ENCODE results near the gene ARID5B. TPM values are rescaled to one million over a fixed set of nuclear protein-coding genes. Genes with fewer than 3 reads are reported as not detected.

Gene ARID5B, protein sequence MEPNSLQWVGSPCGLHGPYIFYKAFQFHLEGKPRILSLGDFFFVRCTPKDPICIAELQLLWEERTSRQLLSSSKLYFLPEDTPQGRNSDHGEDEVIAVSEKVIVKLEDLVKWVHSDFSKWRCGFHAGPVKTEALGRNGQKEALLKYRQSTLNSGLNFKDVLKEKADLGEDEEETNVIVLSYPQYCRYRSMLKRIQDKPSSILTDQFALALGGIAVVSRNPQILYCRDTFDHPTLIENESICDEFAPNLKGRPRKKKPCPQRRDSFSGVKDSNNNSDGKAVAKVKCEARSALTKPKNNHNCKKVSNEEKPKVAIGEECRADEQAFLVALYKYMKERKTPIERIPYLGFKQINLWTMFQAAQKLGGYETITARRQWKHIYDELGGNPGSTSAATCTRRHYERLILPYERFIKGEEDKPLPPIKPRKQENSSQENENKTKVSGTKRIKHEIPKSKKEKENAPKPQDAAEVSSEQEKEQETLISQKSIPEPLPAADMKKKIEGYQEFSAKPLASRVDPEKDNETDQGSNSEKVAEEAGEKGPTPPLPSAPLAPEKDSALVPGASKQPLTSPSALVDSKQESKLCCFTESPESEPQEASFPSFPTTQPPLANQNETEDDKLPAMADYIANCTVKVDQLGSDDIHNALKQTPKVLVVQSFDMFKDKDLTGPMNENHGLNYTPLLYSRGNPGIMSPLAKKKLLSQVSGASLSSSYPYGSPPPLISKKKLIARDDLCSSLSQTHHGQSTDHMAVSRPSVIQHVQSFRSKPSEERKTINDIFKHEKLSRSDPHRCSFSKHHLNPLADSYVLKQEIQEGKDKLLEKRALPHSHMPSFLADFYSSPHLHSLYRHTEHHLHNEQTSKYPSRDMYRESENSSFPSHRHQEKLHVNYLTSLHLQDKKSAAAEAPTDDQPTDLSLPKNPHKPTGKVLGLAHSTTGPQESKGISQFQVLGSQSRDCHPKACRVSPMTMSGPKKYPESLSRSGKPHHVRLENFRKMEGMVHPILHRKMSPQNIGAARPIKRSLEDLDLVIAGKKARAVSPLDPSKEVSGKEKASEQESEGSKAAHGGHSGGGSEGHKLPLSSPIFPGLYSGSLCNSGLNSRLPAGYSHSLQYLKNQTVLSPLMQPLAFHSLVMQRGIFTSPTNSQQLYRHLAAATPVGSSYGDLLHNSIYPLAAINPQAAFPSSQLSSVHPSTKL
- total RNA-seq (18.6 TPM), polyA plus RNA-seq (11.3 TPM)
- long read RNA-seq, donor 1, result 0 reads
- long read RNA-seq, donor 2, result 0 reads
- long read RNA-seq, donor 3, result 0 reads
- long read RNA-seq, donor 4, partial matches to known transcripts, result 0 of 2 reads
- long read RNA-seq, donor 4, other reads (novel, unspliced or antisense), result 0 of 2 reads
- long read RNA-seq, donor 5, partial matches to known transcripts, result 5 of 5 reads
- long read RNA-seq, donor 5, other reads (novel, unspliced or antisense), result 0 of 5 reads
- long read RNA-seq, donor 6, full-length matches to known transcripts, result 4 of 10 reads
- long read RNA-seq, donor 6, partial matches to known transcripts, result 6 of 10 reads
- long read RNA-seq, donor 6, other reads (novel, unspliced or antisense), result 0 of 10 reads
- long read RNA-seq, donor 7, full-length matches to known transcripts, result 1 of 7 reads
- long read RNA-seq, donor 7, partial matches to known transcripts, result 6 of 7 reads
- long read RNA-seq, donor 7, other reads (novel, unspliced or antisense), result 0 of 7 reads
- long read RNA-seq, donor 8, result 0 reads
- long read RNA-seq, donor 9, result 0 reads
- long read RNA-seq, donor 10, result 0 reads

DNA sequence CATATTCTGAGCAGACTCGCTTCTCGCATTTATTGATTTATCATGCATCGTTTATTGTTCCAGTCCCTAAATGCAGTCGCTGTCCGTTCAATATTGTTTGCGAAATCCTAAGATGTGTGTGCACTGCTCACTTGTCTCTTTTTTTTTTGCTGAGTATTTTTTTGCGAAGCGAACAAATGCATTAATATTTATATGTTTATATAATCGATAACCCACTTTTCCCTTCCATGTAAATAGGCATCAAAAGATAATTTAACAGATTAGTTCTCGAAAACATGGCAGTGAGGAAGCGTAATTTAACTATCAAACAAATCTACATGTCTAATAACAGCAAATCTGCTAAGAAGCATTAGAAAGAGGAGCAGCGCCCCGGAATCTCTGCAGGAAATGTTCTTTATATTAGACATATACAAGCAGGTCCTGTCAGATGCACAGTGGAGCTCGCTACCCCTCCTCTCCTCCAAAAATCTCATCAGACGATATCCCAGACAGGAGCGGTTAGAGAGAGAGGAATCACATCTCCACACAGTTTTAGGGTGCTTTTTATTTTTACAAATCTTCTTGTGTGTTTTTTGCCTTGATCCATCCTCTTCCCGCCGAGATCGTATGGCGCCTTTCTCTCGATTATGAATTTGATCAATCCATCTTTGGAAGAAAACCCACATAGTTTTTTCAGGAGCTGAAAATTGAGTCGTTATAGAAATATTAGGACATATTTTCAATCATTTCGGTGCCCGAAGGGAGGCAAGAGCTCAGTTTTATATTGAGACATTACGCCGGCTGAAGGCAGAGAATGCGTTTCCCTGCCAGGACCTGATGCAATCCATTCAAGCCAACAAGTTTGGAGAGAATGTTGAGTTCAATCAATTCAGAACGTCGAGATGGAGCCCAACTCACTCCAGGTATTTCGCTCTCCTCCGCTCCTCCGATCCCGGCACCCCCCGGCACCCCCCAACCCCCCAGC is at the start of gene ARID5B:
Gene ARID5B (plus strand): TSS at position 871 of the 964 bp plus-strand sequence. CDS start 11 bp downstream, at position 882.
- H3K36me3 ChIP-seq (ENCODE audit: control insufficient read depth in 2 of 2, insufficient read depth in 2 of 2, low read length in 1 of 2), result peaks cover 0 to 1% of the 10 kb centered on the region in 2 donors
- peaks cover 5 to 26% of the 10 kb centered on the region in 2 donors for H3K4me1 ChIP-seq (ENCODE audit: control insufficient read depth in 2 of 2, insufficient read depth in 2 of 2, low read length in 2 of 2)
- peak within 1 kb of the TSS; percentile 75 to 91 for H3K4me3 ChIP-seq (ENCODE audit: low read length in 2 of 2)
- no peaks in the 10 kb centered on the region for H3K27me3 ChIP-seq (ENCODE audit: control insufficient read depth in 2 of 2, insufficient read depth in 1 of 2, low read length in 1 of 2)
- H3K27ac ChIP-seq (ENCODE audit: low read depth in 1 of 2, low read length in 1 of 2), result peak within 1 kb of the TSS; percentile 97 to 99
- under 1% methylated on average over 34 of the region's 34 CpGs for WGBS
- H3K9me3 ChIP-seq (ENCODE audit: control insufficient read depth in 2 of 2, insufficient read depth in 1 of 2, low read length in 1 of 2), result no peaks in the 10 kb centered on the region
- DNase-seq (ENCODE audit: low read depth in 6 of 9, low spot score in 9 of 9), result peak; percentile 59 to 90 (median 69)

DNA sequence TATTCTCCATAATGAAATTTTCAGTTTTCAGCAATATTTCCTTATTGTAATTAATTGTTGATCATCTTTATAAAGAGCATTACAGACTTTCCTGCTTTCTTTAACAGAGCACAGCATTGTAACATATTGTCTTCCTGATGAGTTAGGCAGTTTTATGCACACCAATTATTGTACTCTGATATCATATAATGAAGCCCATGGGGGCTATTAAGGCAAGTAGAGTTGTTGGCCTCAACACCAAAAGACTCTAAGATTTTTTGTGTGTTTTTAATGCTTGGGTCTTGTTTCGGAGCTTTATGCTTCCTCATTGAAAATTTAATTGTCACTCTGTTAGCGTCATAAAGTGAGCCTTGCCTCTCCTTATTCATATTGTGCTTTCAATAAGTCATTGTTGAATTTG is 49.2 kb upstream of the ARID5B start:
- no peaks in the 10 kb centered on the region for H3K36me3 ChIP-seq (ENCODE audit: control insufficient read depth in 2 of 2, insufficient read depth in 2 of 2, low read length in 1 of 2)
- no peak for DNase-seq (ENCODE audit: low read depth in 6 of 9, low spot score in 9 of 9)
- H3K4me1 ChIP-seq (ENCODE audit: control insufficient read depth in 2 of 2, insufficient read depth in 2 of 2, low read length in 2 of 2), result no peaks in the 10 kb centered on the region
- no peak overlapping the region for H3K4me3 ChIP-seq (ENCODE audit: low read length in 2 of 2)
- WGBS, result 96% methylated on average over 2 of the region's 2 CpGs
- no peaks in the 10 kb centered on the region for H3K9me3 ChIP-seq (ENCODE audit: control insufficient read depth in 2 of 2, insufficient read depth in 1 of 2, low read length in 1 of 2)
- no peak overlapping the region for H3K27ac ChIP-seq (ENCODE audit: low read depth in 1 of 2, low read length in 1 of 2)
- H3K27me3 ChIP-seq (ENCODE audit: control insufficient read depth in 2 of 2, insufficient read depth in 1 of 2, low read length in 1 of 2), result no peaks in the 10 kb centered on the region

DNA sequence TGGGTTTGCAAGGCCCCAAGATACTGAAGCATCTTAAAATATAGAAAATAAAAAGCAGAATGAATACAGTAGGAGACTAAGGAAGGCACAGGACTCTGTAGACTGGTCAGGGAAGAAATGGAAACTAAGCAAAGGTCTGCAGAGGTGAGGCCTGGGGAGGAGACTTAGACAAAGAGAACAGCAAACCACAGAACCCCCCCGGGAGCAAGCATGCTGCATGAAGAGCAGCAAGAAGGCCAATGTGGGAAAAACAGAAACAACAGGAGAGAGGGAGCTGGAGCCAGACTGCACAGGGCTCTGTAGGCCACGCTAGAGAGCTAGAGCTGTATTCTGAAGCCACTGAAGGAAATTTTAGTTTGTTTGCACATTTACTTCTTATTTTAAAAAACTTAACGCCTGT is 45.7 kb upstream of the ARID5B start:
- H3K4me1 ChIP-seq (ENCODE audit: control insufficient read depth in 2 of 2, insufficient read depth in 2 of 2, low read length in 2 of 2), result no peaks in the 10 kb centered on the region
- 95% methylated on average over 3 of the region's 3 CpGs for WGBS

DNA sequence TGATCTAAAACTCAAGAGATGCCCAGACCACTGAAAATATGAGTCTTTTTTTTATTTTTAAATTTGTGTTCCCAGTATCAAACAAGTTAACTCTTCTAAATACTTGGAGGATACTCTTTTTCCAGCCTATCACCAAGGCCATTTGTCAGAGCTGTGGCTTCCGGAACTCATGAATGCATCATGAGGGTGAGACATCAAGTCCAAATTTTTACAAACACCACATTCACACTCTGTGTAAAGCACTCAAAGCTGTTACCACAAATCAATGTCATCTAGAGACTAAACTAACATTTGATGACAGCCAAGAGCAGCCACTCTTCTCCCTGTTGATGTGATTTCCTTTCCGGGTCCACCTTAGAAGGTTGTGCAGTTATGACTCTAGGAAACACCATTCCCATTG is 43.8 kb upstream of the ARID5B start:
- no peak for DNase-seq (ENCODE audit: low read depth in 6 of 9, low spot score in 9 of 9)
- Histone ChIP-seq H3K4me3 (ENCODE audit: low read length in 2 of 2) (no peak overlapping the region), H3K36me3 (ENCODE audit: control insufficient read depth in 2 of 2, insufficient read depth in 2 of 2, low read length in 1 of 2) (no peaks in the 10 kb centered on the region), H3K27me3 (ENCODE audit: control insufficient read depth in 2 of 2, insufficient read depth in 1 of 2, low read length in 1 of 2) (no peaks in the 10 kb centered on the region), H3K9me3 (ENCODE audit: control insufficient read depth in 2 of 2, insufficient read depth in 1 of 2, low read length in 1 of 2) (no peaks in the 10 kb centered on the region), H3K27ac (ENCODE audit: low read depth in 1 of 2, low read length in 1 of 2) (no peak overlapping the region), H3K4me1 (ENCODE audit: control insufficient read depth in 2 of 2, insufficient read depth in 2 of 2, low read length in 2 of 2) (no peaks in the 10 kb centered on the region)
- 98% methylated on average over 2 of the region's 2 CpGs for WGBS

More for the DNA sequence above, 45.7 kb upstream of the ARID5B start:
- no peak overlapping the region for H3K27ac ChIP-seq (ENCODE audit: low read depth in 1 of 2, low read length in 1 of 2)
- no peaks in the 10 kb centered on the region for H3K27me3 ChIP-seq (ENCODE audit: control insufficient read depth in 2 of 2, insufficient read depth in 1 of 2, low read length in 1 of 2)
- no peaks in the 10 kb centered on the region for H3K9me3 ChIP-seq (ENCODE audit: control insufficient read depth in 2 of 2, insufficient read depth in 1 of 2, low read length in 1 of 2)
- no peak for DNase-seq (ENCODE audit: low read depth in 6 of 9, low spot score in 9 of 9)
- no peak overlapping the region for H3K4me3 ChIP-seq (ENCODE audit: low read length in 2 of 2)
- H3K36me3 ChIP-seq (ENCODE audit: control insufficient read depth in 2 of 2, insufficient read depth in 2 of 2, low read length in 1 of 2), result no peaks in the 10 kb centered on the region

DNA sequence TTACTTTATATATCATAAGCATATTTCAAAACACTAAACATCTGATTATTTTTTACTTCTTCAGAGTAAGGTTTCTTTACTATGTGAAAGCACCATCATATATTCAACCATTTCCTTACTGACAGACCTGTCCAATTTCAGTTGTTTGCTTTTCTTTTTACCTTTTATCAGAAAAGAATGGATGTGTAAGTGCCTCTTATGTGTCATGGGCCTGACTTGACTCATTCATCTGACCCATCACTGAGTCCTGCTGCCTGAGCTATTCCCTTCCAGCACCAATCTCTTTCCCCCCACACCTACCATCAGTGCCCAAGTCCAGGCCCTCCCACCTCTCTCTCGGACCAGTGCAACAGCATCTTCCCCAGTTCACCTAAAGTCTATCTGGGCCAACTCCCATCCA is 41.7 kb upstream of the ARID5B start:
- WGBS, result 98% methylated on average over 1 of the region's 1 CpG
- no peaks in the 10 kb centered on the region for H3K4me1 ChIP-seq (ENCODE audit: control insufficient read depth in 2 of 2, insufficient read depth in 2 of 2, low read length in 2 of 2)
- DNase-seq (ENCODE audit: low read depth in 6 of 9, low spot score in 9 of 9), result no peak
- no peaks in the 10 kb centered on the region for H3K36me3 ChIP-seq (ENCODE audit: control insufficient read depth in 2 of 2, insufficient read depth in 2 of 2, low read length in 1 of 2)
- no peak overlapping the region for H3K27ac ChIP-seq (ENCODE audit: low read depth in 1 of 2, low read length in 1 of 2)
- no peaks in the 10 kb centered on the region for H3K9me3 ChIP-seq (ENCODE audit: control insufficient read depth in 2 of 2, insufficient read depth in 1 of 2, low read length in 1 of 2)
- H3K27me3 ChIP-seq (ENCODE audit: control insufficient read depth in 2 of 2, insufficient read depth in 1 of 2, low read length in 1 of 2), result no peaks in the 10 kb centered on the region
- H3K4me3 ChIP-seq (ENCODE audit: low read length in 2 of 2), result no peak overlapping the region

DNA sequence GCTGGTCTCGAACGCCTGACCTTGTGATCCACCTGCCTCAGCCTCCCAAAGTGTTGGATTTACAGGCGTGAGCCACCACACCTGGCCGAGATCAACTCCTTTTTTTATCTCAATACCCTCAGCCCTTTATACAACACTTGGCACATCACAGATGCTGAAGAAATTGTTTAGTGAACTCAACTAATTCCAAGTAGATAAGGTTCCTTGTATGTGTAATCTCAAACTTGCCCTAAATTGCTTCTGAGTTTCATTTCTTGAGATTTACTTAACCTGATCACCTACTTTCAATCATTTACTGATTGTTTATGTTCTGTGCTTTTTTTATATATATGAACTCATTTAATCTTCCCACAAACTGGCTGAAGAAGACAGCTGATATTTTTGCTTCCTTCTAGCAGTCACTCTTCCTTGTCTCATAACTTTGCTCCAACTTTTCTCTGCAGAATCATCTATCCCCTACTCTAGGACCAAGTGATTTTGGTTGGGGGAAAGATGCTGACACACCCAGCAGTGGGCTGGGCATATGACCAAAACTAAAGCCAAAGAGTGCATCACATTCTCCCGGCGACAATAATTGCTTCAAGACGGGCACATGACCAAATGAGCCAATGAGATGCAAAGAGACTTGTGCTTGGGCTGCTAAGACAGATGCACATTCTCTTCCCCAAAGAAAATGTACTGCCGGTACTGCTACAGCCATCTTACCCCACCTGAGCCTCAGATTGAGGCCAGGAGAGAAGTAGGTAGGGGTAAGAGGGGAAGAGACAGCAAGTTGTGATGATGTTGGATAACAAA is 40.3 kb upstream of the ARID5B start:
- H3K36me3 ChIP-seq (ENCODE audit: control insufficient read depth in 2 of 2, insufficient read depth in 2 of 2, low read length in 1 of 2), result no peaks in the 10 kb centered on the region
- H3K4me1 ChIP-seq (ENCODE audit: control insufficient read depth in 2 of 2, insufficient read depth in 2 of 2, low read length in 2 of 2), result no peaks in the 10 kb centered on the region
- H3K27ac ChIP-seq (ENCODE audit: low read depth in 1 of 2, low read length in 1 of 2), result no peak overlapping the region
- DNase-seq (ENCODE audit: low read depth in 6 of 9, low spot score in 9 of 9), result no peak
- no peaks in the 10 kb centered on the region for H3K9me3 ChIP-seq (ENCODE audit: control insufficient read depth in 2 of 2, insufficient read depth in 1 of 2, low read length in 1 of 2)
- no peaks in the 10 kb centered on the region for H3K27me3 ChIP-seq (ENCODE audit: control insufficient read depth in 2 of 2, insufficient read depth in 1 of 2, low read length in 1 of 2)
- WGBS, result 97% methylated on average over 8 of the region's 8 CpGs
- no peak overlapping the region for H3K4me3 ChIP-seq (ENCODE audit: low read length in 2 of 2)

DNA sequence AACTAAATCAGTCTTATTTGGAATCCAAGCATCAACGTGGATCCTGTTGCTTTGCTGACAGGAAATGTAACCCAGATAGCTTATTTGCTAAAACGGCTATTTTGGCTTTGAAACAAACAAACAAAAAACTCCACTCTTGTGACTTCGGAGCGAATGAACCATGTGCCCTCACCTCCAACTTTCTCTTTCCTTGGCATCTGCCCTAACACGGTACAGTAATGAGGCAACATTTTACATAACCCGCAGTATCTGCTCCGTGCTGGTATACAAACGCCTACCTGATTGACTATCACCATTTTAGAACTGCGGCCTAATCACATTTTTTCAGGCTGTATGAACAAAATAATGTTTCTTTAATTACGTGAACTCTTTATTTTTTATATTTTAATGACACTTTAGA is 37.5 kb upstream of the ARID5B start:
- Histone ChIP-seq H3K4me3 (ENCODE audit: low read length in 2 of 2) (no peak overlapping the region), H3K27me3 (ENCODE audit: control insufficient read depth in 2 of 2, insufficient read depth in 1 of 2, low read length in 1 of 2) (no peaks in the 10 kb centered on the region), H3K36me3 (ENCODE audit: control insufficient read depth in 2 of 2, insufficient read depth in 2 of 2, low read length in 1 of 2) (no peaks in the 10 kb centered on the region), H3K4me1 (ENCODE audit: control insufficient read depth in 2 of 2, insufficient read depth in 2 of 2, low read length in 2 of 2) (peaks cover 0 to 3% of the 10 kb centered on the region in 2 donors), H3K9me3 (ENCODE audit: control insufficient read depth in 2 of 2, insufficient read depth in 1 of 2, low read length in 1 of 2) (no peaks in the 10 kb centered on the region), H3K27ac (ENCODE audit: low read depth in 1 of 2, low read length in 1 of 2) (no peak overlapping the region)
- 96% methylated on average over 10 of the region's 10 CpGs for WGBS
- no peak for DNase-seq (ENCODE audit: low read depth in 6 of 9, low spot score in 9 of 9)

Measured in thymus (tissue), 14 donors.